ENCODE measurements around the gene ANKRD65. TPM values are rescaled to one million over a fixed set of nuclear protein-coding genes. Genes with fewer than 3 reads are reported as not detected.
"Not testable (repeated sequence)": the region's sequence is repeated elsewhere in the genome, so short reads cannot be mapped to it uniquely, and the experiment has no call there.

ANKRD65 gene
- total and polyA plus RNA-seq, 8 donors, result 2.3 to 41.8 (median 14.0) TPM

DNA sequence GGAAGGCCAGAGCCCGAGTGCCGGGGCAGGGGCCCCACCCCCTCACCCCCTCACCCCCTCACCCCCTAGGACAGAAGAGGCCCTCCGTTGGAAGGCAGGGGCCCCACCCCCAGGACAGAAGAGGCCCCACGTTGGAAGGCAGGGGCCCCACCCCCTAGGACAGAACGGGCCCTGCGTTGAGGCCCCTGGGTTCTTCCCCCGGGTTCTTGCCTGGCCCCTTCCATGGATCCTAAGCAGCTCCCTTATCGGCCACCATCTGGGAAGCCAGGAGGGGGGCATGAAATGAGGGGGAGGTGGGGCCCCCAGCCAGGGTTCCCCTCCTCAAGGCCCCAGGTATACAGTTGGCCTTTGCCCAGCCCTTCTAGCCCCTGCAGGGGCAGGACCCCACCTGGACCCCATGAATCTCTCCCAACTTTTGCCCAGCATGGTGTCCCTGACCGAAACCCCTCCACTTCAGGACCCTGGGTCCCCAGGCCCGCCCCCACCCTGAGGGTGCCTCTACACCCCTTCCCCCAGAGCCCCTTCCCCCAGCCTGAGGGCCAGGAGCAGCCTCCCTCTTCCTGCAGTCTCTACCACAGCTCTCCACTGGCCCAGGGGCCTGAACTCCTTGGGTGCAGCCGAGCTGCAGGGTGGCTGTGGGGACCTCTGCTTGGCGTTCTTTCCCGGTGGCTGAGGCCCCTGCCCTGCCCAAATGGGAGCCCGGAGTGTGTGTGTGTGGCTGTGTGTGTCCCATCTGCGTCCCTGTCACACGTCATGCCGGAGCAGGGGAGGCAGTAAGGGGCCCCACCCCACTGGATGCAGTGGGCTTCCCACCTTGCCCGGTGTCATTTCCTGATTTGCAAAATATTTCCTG, 10.1 kb upstream of the ANKRD65 start:
- Histone ChIP-seq H3K27ac (peak overlapping the region; percentile 81 to 96 (median 92)), H3K4me1 (peaks cover 11 to 60% (median 42%) of the 10 kb centered on the region in 3 donors), H3K36me3 (no peaks in the 10 kb centered on the region), H3K9me3 (no peaks in the 10 kb centered on the region), H3K27me3 (no peaks in the 10 kb centered on the region), H3K4me3 (no peak overlapping the region)
- WGBS, 2 donors, result 51 to 65% methylated on average over 10 to 18 of the region's 18 CpGs
- intact Hi-C loops (cut with DNase I), result no loop called here
- TF ChIP-seq, protein P1, sequence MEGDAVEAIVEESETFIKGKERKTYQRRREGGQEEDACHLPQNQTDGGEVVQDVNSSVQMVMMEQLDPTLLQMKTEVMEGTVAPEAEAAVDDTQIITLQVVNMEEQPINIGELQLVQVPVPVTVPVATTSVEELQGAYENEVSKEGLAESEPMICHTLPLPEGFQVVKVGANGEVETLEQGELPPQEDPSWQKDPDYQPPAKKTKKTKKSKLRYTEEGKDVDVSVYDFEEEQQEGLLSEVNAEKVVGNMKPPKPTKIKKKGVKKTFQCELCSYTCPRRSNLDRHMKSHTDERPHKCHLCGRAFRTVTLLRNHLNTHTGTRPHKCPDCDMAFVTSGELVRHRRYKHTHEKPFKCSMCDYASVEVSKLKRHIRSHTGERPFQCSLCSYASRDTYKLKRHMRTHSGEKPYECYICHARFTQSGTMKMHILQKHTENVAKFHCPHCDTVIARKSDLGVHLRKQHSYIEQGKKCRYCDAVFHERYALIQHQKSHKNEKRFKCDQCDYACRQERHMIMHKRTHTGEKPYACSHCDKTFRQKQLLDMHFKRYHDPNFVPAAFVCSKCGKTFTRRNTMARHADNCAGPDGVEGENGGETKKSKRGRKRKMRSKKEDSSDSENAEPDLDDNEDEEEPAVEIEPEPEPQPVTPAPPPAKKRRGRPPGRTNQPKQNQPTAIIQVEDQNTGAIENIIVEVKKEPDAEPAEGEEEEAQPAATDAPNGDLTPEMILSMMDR (IDR thresholded peaks at IDR 0.05), result no peak
- ATAC-seq, result no peak
- no peak for FAIRE-seq
- DNase-seq, result peak in 4 of 6 donors; percentile 26 to 70 (median 33)

- Histone ChIP-seq H3K27ac (peak overlapping the region; percentile 81 to 96 (median 92)), H3K4me1 (peaks cover 9 to 60% (median 42%) of the 10 kb centered on the region in 3 donors), H3K27me3 (no peaks in the 10 kb centered on the region), H3K9me3 (no peaks in the 10 kb centered on the region), H3K4me3 (no peak overlapping the region), H3K36me3 (no peaks in the 10 kb centered on the region)
- DNase-seq (peak; percentile 77 to 89 (median 86)), ATAC-seq (peak; percentile 36 to 67 (median 54)), FAIRE-seq (no peak)
- TF ChIP-seq, protein P1 (IDR thresholded peaks at IDR 0.05), result peak in 2 of 4 donors; percentile 11 to 15
- 17 to 28% methylated on average over 35 of the region's 35 CpGs for WGBS, 2 donors
- intact Hi-C loops (cut with DNase I), result no loop called here
Observed at GRCh38 chr1:1430114-1430982, 9.3 kb upstream of the ANKRD65 start.

DNA sequence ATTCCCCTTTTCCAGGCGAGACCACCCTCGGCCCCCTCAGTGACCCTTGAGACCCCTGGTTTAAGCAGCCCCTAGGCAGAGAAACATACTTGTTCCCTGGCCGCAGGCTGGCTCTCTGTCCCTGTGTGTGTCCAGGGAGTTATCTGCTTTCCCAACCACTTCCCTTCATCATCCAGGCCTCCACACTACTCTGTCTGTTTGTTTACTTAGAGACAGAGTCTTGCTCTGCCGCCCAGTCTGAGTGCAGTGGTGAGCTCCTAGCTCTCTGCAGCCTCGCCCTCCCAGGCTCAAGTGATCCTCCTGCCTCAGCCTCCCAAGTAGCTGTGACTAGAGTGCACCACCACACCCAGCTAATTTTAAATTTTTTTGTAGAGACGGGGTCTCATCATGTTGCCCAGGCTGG, 8.6 kb upstream of the ANKRD65 start:
- peak overlapping the region; percentile 81 to 96 (median 92) for H3K27ac ChIP-seq
- no peaks in the 10 kb centered on the region for H3K9me3 ChIP-seq
- DNase-seq (peak in 2 of 6 donors; percentile 14 to 22), ATAC-seq (no peak), FAIRE-seq (no peak)
- no peak overlapping the region for H3K4me3 ChIP-seq
- intact Hi-C loops (cut with DNase I), result no loop called here
- 64 to 65% methylated on average over 6 of the region's 6 CpGs for WGBS, 2 donors
- H3K27me3 ChIP-seq, result no peaks in the 10 kb centered on the region
- no peaks in the 10 kb centered on the region for H3K36me3 ChIP-seq
- peaks cover 9 to 54% (median 36%) of the 10 kb centered on the region in 3 donors for H3K4me1 ChIP-seq
- TF ChIP-seq, protein P1 (IDR thresholded peaks at IDR 0.05), result no peak

DNA sequence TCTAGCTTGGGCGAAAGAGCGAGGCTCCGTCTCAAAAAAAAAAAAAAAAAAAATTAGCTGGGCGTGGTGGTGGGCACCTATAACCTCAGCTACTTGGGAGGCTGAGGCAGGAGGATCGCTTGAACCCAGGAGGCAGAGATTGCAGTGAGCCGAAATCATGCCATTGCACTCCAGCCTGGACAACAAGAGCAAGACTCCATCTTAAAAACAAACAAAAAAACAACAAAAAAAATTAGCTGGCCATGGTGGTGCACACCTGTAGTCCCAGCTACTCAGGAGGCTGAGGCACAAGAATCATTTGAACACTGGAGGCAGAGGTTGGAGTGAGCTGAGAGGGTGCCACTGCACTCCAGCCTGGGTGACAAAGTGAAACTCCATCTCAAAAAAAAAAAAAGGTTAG, 7.9 kb upstream of the ANKRD65 start:
- H3K4me3 ChIP-seq; DNase-seq; intact Hi-C loops (cut with DNase I); H3K9me3 ChIP-seq; ATAC-seq; H3K36me3 ChIP-seq; FAIRE-seq; H3K27me3 ChIP-seq: not testable (repeated sequence)
- peak overlapping the region in 2 of 4 donors; percentile 96 for H3K27ac ChIP-seq
- peaks cover 9 to 47% (median 32%) of the 10 kb centered on the region in 3 donors for H3K4me1 ChIP-seq
- 91 to 100% methylated on average over 6 of the region's 6 CpGs for WGBS, 2 donors

DNA sequence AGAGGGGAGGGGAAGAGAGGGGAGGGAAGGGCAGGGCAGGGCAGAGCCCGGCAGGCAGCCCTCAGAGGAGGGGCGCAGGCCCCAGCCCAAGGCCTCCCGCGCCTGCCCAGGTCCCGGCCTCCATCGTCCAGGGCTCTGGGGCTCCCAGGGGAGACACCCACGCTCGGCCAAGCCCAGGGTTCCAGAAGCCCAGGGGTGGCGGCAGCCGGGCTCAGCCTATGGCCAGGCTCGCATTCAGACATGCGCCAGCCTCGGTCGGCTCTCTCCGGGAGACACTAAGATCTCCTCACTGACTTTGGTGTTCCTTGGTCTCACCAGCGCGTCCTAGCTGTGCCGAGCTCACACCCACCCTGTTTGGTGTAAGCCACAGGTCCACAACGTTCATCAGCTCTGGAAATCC, 7.1 kb upstream of the ANKRD65 start:
- H3K36me3 ChIP-seq, result no peaks in the 10 kb centered on the region
- H3K27me3 ChIP-seq, result no peaks in the 10 kb centered on the region
- WGBS, 2 donors, result 77 to 85% methylated on average over 18 to 19 of the region's 19 CpGs
- DNase-seq (peak in 2 of 6 donors; percentile 12 to 74), FAIRE-seq (no peak), ATAC-seq (no peak)
- no peaks in the 10 kb centered on the region for H3K9me3 ChIP-seq
- intact Hi-C loops (cut with DNase I), result no loop called here
- H3K4me1 ChIP-seq, result peaks cover 9 to 39% (median 32%) of the 10 kb centered on the region in 3 donors
- TF ChIP-seq, protein P1 (IDR thresholded peaks at IDR 0.05), result no peak
- H3K4me3 ChIP-seq, result no peak overlapping the region
- H3K27ac ChIP-seq, result peak overlapping the region in 1 of 4 donors; percentile 96
